ENCODE results near the gene SORL1-AS1.

The SORL1-AS1 gene

DNA sequence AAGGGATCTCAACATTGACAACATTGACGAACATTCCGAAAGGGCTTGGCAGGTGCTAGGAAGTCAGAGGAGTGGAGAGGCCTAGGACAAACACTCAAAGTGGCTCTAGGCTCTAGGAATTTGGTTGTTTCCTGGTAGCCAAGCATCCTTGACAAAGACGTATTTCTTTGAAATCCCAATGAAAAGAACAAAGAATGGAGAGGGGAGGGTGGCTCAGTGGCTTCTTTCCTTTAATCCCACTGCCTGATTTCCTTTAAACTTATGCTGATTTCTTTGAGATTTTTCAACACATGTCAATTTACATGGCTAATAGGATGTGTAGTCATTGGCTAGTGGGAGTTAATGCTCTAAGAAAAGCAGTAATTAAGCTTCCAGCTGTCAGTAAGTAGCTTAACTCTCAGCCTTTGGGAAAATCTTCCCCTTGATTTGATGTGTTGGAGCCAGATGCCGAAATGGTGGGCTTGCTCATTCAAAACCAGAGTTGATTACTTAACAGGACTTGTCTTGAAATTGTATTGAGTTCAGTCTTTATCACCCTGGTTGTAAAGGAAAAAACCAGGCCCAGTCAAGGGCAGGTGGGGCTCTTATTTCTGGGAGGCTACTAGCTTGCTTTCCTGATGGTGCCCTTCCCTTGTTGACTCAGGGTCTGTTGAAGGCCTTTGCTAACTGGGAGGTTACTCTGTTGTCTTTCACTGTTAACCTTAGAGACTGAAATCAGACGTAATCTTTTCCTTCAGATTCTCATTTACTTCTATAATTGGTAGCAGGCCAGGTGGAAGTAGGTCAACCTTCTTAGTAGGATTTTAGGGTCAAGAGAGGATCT is 44.6 kb upstream of the SORL1-AS1 start:
- H4K91ac ChIP-seq (ENCODE audit: insufficient read depth, low read depth, low read length) = no peak overlapping the region
- no peak overlapping the region for H4K8ac ChIP-seq (ENCODE audit: low read depth in 2 of 2, low read length in 2 of 2)
- BruUV-seq (replicated peaks) = no TSS peak
- H3K36me3 ChIP-seq (ENCODE audit: control insufficient read depth, insufficient read depth, low read length) = 0 out of 2 replicates have a peak, but pooled peaks cover 1% of the 10 kb centered on the region
- dilution Hi-C loops (cut with HindIII; ENCODE audit: low sequenced_read_pairs, unreplicated experiment) = no loop called here
- ATAC-seq (ENCODE audit: low read depth) (no peak), DNase-seq (no peak)
- H3K56ac ChIP-seq (ENCODE audit: extremely low read depth, insufficient read depth, low read length) = no peak overlapping the region
- POLR2A ChIA-PET (ENCODE audit: unreplicated experiment) = no interaction called here
- no peak overlapping the region for H2BK15ac ChIP-seq (ENCODE audit: low read depth, low read length)
- H2AFZ ChIP-seq (replicated peaks; ENCODE audit: low read length, poor library complexity) = no peak overlapping the region
- in situ Hi-C loops (cut with MboI; ENCODE audit: low sequenced_read_pairs) = no loop called here
- no peak overlapping the region for H3K9ac ChIP-seq (ENCODE audit: low read depth, low read length)
- H2BK20ac ChIP-seq (ENCODE audit: low read depth, low read length) = no peak overlapping the region
- H3K23ac ChIP-seq (ENCODE audit: low read depth, low read length) = no peak overlapping the region
- no peak overlapping the region for H3K18ac ChIP-seq (ENCODE audit: low read depth, low read length)
- no peaks in the 10 kb centered on the region for H3K79me1 ChIP-seq (ENCODE audit: low read depth in 1 of 2, low read length in 2 of 2)
- H4K5ac ChIP-seq (ENCODE audit: low read depth, low read length) = no peak overlapping the region
- no peak overlapping the region for H3K27ac ChIP-seq (ENCODE audit: insufficient read depth, low read length)
- H3K4me1 ChIP-seq (ENCODE audit: control insufficient read depth, insufficient read depth, low read length) = peaks cover 4% of the 10 kb centered on the region; the same call in 1 of the 2 replicates
- no peak overlapping the region for H3K14ac ChIP-seq (replicated peaks; ENCODE audit: low read depth, low read length)
- H2AK9ac ChIP-seq (replicated peaks; ENCODE audit: low read depth, low read length, poor library complexity) = no peak overlapping the region
- peaks cover 3% of the 10 kb centered on the region; the same call in 1 of the 2 replicates for H3K27me3 ChIP-seq (ENCODE audit: control insufficient read depth, insufficient read depth, low read length)
- H2AK5ac ChIP-seq (ENCODE audit: low read depth, low read length) = no peak overlapping the region
- CTCF ChIA-PET = no interaction called here
- intact Hi-C loops (cut with micrococcal nuclease) = no loop called here
- H2BK5ac ChIP-seq (ENCODE audit: low read depth, low read length, poor library complexity, severe bottlenecking) = no peak overlapping the region
- TF ChIP-seq SMC3 (IDR thresholded peaks at IDR 0.05; ENCODE audit: low read depth, low read length) (no peak), POLR2A (IDR thresholded peaks at IDR 0.05; ENCODE audit: low read depth, low read length) (no peak), MAZ (IDR thresholded peaks at IDR 0.05; ENCODE audit: borderline replicate concordance, low read depth, low read length) (no peak), CEBPB (IDR thresholded peaks at IDR 0.05; ENCODE audit: low read depth, low read length) (no peak), NFE2L2 (IDR thresholded peaks at IDR 0.05; ENCODE audit: low read depth, low read length) (no peak), MAFK (IDR thresholded peaks at IDR 0.05; ENCODE audit: low read depth, low read length) (no peak), BHLHE40 (IDR thresholded peaks at IDR 0.05; ENCODE audit: low read depth, low read length) (no peak), RCOR1 (IDR thresholded peaks at IDR 0.05; ENCODE audit: insufficient replicate concordance, low read length) (no peak), MXI1 (IDR thresholded peaks at IDR 0.05; ENCODE audit: borderline replicate concordance, low read depth, low read length) (no peak), CHD1 (IDR thresholded peaks at IDR 0.05; ENCODE audit: low read depth, low read length) (no peak), FOS (IDR thresholded peaks at IDR 0.05; ENCODE audit: low read depth, low read length) (no peak), RAD21 (IDR thresholded peaks at IDR 0.05; ENCODE audit: low read length) (no peak), RFX5 (IDR thresholded peaks at IDR 0.05; ENCODE audit: low read depth, low read length) (no peak)
- TF ChIP-seq, protein P1, sequence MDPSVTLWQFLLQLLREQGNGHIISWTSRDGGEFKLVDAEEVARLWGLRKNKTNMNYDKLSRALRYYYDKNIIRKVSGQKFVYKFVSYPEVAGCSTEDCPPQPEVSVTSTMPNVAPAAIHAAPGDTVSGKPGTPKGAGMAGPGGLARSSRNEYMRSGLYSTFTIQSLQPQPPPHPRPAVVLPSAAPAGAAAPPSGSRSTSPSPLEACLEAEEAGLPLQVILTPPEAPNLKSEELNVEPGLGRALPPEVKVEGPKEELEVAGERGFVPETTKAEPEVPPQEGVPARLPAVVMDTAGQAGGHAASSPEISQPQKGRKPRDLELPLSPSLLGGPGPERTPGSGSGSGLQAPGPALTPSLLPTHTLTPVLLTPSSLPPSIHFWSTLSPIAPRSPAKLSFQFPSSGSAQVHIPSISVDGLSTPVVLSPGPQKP (IDR thresholded peaks at IDR 0.05; ENCODE audit: borderline replicate concordance, low read depth, low read length) = no peak
- TF ChIP-seq, protein P2, sequence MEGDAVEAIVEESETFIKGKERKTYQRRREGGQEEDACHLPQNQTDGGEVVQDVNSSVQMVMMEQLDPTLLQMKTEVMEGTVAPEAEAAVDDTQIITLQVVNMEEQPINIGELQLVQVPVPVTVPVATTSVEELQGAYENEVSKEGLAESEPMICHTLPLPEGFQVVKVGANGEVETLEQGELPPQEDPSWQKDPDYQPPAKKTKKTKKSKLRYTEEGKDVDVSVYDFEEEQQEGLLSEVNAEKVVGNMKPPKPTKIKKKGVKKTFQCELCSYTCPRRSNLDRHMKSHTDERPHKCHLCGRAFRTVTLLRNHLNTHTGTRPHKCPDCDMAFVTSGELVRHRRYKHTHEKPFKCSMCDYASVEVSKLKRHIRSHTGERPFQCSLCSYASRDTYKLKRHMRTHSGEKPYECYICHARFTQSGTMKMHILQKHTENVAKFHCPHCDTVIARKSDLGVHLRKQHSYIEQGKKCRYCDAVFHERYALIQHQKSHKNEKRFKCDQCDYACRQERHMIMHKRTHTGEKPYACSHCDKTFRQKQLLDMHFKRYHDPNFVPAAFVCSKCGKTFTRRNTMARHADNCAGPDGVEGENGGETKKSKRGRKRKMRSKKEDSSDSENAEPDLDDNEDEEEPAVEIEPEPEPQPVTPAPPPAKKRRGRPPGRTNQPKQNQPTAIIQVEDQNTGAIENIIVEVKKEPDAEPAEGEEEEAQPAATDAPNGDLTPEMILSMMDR (conservative IDR thresholded peaks at IDR 0.05; ENCODE audit: low read depth, low read length) = no peak
- TF ChIP-seq, protein P3, sequence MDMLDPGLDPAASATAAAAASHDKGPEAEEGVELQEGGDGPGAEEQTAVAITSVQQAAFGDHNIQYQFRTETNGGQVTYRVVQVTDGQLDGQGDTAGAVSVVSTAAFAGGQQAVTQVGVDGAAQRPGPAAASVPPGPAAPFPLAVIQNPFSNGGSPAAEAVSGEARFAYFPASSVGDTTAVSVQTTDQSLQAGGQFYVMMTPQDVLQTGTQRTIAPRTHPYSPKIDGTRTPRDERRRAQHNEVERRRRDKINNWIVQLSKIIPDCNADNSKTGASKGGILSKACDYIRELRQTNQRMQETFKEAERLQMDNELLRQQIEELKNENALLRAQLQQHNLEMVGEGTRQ (IDR thresholded peaks at IDR 0.05; ENCODE audit: low read depth, low read length) = no peak
- H3K9me1 ChIP-seq (ENCODE audit: insufficient read depth, low read length) = no peaks in the 10 kb centered on the region
- H2BK120ac ChIP-seq (ENCODE audit: low read depth, low read length) = no peak overlapping the region
- 70% methylated on average over 2 of the region's 5 CpGs; no CpG with 5 or more reads in 1 of the 2 experiments for WGBS, 2 experiments (ENCODE audit: extremely low coverage in 2 of 2, insufficient read length in 1 of 2)
- no peak overlapping the region for H3K4ac ChIP-seq (ENCODE audit: low read depth, low read length)
- H4K20me1 ChIP-seq (ENCODE audit: insufficient read depth, low read length) = no peaks in the 10 kb centered on the region
- H3K4me3 ChIP-seq (ENCODE audit: insufficient read depth, low read depth, low read length) = no peak overlapping the region
- H3K9me3 ChIP-seq (ENCODE audit: control insufficient read depth, insufficient read depth, low read length) = no peaks in the 10 kb centered on the region
- no peak overlapping the region for H3K4me2 ChIP-seq (ENCODE audit: low read depth, low read length)

Data from IMR-90 (cell line).